Measurements from ENCODE around the gene MMP24OS.

MMP24OS gene

DNA sequence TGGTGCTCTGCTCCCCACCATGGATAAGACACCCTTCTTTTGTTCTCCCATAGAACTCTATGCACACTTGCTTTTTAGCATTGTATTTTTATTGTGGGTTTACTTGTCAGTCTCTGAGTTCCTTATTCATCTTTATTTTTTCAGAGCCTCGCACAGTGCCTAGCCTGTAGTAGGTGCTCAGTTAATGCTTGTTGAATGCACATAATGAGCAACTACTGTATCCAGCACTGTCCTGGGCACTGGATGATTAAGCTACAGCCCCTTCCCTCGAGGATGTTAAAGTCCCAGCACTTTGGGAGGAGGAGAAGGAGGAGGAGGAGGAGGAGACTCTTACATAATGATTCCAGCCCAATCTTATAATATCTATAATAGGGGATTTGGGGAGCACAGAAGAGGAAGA is 34.6 kb downstream of the MMP24OS start:
- no peak overlapping the region for H3K27ac ChIP-seq
- no peaks in the 10 kb centered on the region for H3K4me1 ChIP-seq (ENCODE audit: low read depth, poor library complexity, severe bottlenecking)
- no peak overlapping the region for H2AFZ ChIP-seq (ENCODE audit: low read depth)
- no peaks in the 10 kb centered on the region for H3K36me3 ChIP-seq (ENCODE audit: insufficient read depth)
- no peaks in the 10 kb centered on the region for H3K79me2 ChIP-seq (ENCODE audit: insufficient read depth, low read depth)
- TF ChIP-seq CTCF (conservative IDR thresholded peaks at IDR 0.05; ENCODE audit: low read depth, low read length): no peak
- no peak overlapping the region for H3K4me2 ChIP-seq
- no peaks in the 10 kb centered on the region for H4K20me1 ChIP-seq (ENCODE audit: insufficient read depth)
- H3K27me3 ChIP-seq (ENCODE audit: insufficient read depth, low read depth): no peaks in the 10 kb centered on the region
- no peak overlapping the region for H3K4me3 ChIP-seq (IDR thresholded peaks at IDR 0.05; ENCODE audit: insufficient read depth, low read depth, low read length)
- no peak overlapping the region for H3K9ac ChIP-seq

DNA sequence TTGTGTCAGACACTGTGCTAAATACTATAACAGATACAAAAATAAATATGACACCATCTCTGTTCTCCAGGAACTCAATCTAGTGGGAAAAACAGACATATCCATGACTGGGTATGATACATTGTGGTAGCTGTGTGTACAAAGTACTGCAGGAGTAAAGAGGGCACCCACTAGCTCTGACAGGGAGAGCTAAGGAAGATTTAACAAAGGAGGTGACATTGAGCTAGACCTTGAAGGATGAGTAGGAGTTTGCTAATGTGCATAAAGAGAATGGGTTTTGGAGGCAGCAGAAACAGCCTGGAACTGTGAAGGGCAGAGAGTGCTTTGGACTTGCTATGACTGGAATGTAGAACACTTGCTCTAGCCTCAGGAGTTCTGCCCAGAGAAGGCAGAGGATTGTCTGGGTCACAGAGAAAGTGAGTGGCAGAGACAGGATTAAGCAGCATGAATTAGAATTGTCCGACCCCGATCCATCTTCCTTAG is 37.1 kb downstream of the MMP24OS start:
- Histone ChIP-seq H2AFZ (ENCODE audit: low read depth) (no peak overlapping the region), H3K27me3 (ENCODE audit: insufficient read depth, low read depth) (no peaks in the 10 kb centered on the region), H3K4me1 (ENCODE audit: low read depth, poor library complexity, severe bottlenecking) (no peaks in the 10 kb centered on the region), H3K27ac (no peak overlapping the region), H3K79me2 (ENCODE audit: insufficient read depth, low read depth) (no peaks in the 10 kb centered on the region), H4K20me1 (ENCODE audit: insufficient read depth) (no peaks in the 10 kb centered on the region), H3K36me3 (ENCODE audit: insufficient read depth) (no peaks in the 10 kb centered on the region), H3K4me2 (no peak overlapping the region), H3K9ac (no peak overlapping the region), H3K4me3 (IDR thresholded peaks at IDR 0.05; ENCODE audit: insufficient read depth, low read depth, low read length) (no peak overlapping the region)
- TF ChIP-seq CTCF (conservative IDR thresholded peaks at IDR 0.05; ENCODE audit: low read depth, low read length): no peak

- Histone ChIP-seq H3K79me2 (ENCODE audit: insufficient read depth, low read depth) (no peaks in the 10 kb centered on the region), H3K36me3 (ENCODE audit: insufficient read depth) (no peaks in the 10 kb centered on the region), H3K27me3 (ENCODE audit: insufficient read depth, low read depth) (no peaks in the 10 kb centered on the region), H3K4me2 (no peak overlapping the region), H4K20me1 (ENCODE audit: insufficient read depth) (no peaks in the 10 kb centered on the region), H3K4me3 (IDR thresholded peaks at IDR 0.05; ENCODE audit: insufficient read depth, low read depth, low read length) (no peak overlapping the region), H2AFZ (ENCODE audit: low read depth) (no peak overlapping the region), H3K27ac (no peak overlapping the region), H3K9ac (no peak overlapping the region), H3K4me1 (ENCODE audit: low read depth, poor library complexity, severe bottlenecking) (no peaks in the 10 kb centered on the region)
- TF ChIP-seq CTCF (conservative IDR thresholded peaks at IDR 0.05; ENCODE audit: low read depth, low read length): no peak
Measured at GRCh38 chr20:35240083-35240810, 37.7 kb downstream of the MMP24OS start.

GRCh38 chr20:35238735-35239134 is 39.2 kb downstream of the MMP24OS start:
- H3K4me1 ChIP-seq (ENCODE audit: low read depth, poor library complexity, severe bottlenecking): no peaks in the 10 kb centered on the region
- no peaks in the 10 kb centered on the region for H3K36me3 ChIP-seq (ENCODE audit: insufficient read depth)
- H3K4me3 ChIP-seq (IDR thresholded peaks at IDR 0.05; ENCODE audit: insufficient read depth, low read depth, low read length): no peak overlapping the region
- H3K4me2 ChIP-seq: no peak overlapping the region
- H3K79me2 ChIP-seq (ENCODE audit: insufficient read depth, low read depth): no peaks in the 10 kb centered on the region
- H3K9ac ChIP-seq: no peak overlapping the region
- no peak overlapping the region for H3K27ac ChIP-seq
- TF ChIP-seq CTCF (conservative IDR thresholded peaks at IDR 0.05; ENCODE audit: low read depth, low read length): no peak
- H3K27me3 ChIP-seq (ENCODE audit: insufficient read depth, low read depth): no peaks in the 10 kb centered on the region
- no peaks in the 10 kb centered on the region for H4K20me1 ChIP-seq (ENCODE audit: insufficient read depth)
- no peak overlapping the region for H2AFZ ChIP-seq (ENCODE audit: low read depth)

Data from KMS-11 (cell line).